HPDE6-E6E7 (cell line): ENCODE results near the gene LYRM9.
"Not testable (repeated sequence)": the region's sequence is repeated elsewhere in the genome, so short reads cannot be mapped to it uniquely, and the experiment has no call there.

ENCODE experiments used
- DNase-seq: peaks from one replicate; pipeline ENCODE4 v3.0.0; 2011; ENCODE audit warnings: missing footprints; ENCODE audit errors: extremely low spot score

The LYRM9 gene

DNA sequence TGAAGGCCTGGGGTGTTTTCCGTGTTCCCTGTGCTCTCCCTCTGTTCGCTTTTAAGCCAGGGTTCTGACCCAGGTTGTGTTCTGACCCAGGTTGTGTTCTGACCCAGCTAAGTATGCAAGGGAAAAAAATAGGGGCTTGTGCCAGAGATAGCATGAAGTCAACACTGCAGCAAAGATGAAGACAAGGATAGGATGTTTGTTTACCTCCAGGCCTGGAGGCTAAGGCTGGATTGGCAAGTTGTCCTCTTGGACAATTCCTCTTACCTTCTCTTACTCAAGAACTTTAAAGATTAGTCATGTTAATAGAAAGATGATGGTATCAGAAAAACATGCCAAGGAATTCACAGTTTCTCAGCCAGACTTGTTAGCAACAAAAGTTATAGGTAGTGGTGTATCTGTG lies 19.4 kb downstream of the LYRM9 start:
- DNase-seq, result peak; percentile 45

DNA sequence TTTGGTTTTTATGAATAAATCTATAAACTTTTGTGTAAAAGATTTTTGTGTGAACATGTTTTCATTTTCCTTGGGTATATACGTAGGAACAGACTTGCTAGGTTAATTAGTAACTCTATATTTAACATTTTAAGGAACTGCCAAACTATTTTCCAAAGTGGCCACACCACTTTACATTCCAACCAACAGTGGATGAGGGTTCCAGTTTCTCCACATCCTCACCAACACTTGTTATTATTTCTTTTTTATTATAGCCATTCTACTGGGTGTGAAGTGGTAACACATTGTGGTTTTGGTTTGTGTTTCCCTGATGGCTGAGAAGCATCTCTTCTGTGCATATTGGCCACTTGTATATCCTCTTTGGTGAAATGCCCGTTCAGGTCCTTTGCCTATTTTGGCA lies 20.0 kb downstream of the LYRM9 start:
- DNase-seq, result no peak

DNA sequence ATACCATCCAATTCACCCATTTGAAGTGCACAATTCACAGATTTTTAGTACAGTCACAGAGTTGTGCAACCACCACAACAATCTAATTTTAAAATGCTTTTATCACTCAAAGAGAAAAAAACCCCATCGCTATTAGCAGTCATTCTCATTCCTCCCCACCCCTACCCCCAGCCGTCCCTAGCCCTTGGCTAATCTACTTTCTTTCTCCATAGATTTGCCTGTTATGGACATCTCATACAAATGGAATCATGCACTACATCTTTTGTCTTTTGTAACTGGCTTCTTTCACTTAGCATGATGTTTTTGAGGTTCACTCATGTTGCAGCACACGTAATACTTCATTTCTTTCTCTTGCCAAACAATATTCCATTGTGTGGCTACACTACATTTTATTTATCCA lies 20.4 kb downstream of the LYRM9 start:
- no peak for DNase-seq

- DNase-seq, result no peak
These were observed 21.8 kb downstream of the LYRM9 start for GRCh38 chr17:27871407-27871806.

GRCh38 chr17:27870345-27870744 lies 22.8 kb downstream of the LYRM9 start:
- no peak for DNase-seq

DNA sequence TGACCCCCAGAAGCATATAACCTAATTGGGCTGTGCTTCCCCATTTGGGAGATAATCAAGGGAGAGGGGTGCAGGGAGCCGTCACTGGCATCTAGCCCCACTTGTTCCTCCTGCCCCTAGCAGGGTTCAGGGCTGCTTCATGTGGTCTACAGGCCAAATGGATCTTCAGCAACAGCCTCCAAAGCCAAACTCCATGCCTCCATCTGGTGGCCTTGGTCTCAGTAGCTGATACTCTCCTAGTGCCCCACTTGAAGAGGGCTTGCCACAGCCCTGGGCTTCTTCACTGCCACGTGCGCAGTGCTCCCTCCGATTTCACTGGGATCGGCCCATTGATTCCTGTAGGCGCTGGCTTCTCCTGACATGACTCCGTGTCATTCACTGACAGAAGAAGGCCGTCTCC lies 24.6 kb downstream of the LYRM9 start:
- no peak for DNase-seq

DNA sequence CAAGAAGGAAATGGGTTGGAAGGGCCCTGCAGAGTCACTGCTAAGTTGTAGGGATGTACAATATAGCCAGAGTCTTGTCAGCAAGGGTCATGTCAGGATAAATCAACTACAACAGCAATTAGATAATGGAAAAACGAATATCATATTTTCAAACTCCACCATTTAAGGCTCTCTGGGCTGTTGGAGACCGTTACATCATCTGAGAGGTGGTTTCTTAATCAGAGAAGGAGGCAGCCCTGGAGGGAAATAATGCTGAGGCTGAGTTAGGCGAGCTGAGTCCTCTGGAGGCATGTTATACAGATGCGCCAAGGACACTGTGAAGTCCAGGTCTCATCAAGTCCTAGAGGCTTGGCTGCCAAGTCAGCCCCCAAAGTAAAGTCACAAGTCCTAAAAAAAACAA lies 30.3 kb downstream of the LYRM9 start:
- DNase-seq, result no peak

GRCh38 chr17:27862004-27862403 lies 31.2 kb downstream of the LYRM9 start:
- DNase-seq, result peak; percentile 59

GRCh38 chr17:27860971-27861664 lies 32.0 kb downstream of the LYRM9 start:
- no peak for DNase-seq

- no peak for DNase-seq
These were observed 34.4 kb downstream of the LYRM9 start for GRCh38 chr17:27858621-27859305.

DNA sequence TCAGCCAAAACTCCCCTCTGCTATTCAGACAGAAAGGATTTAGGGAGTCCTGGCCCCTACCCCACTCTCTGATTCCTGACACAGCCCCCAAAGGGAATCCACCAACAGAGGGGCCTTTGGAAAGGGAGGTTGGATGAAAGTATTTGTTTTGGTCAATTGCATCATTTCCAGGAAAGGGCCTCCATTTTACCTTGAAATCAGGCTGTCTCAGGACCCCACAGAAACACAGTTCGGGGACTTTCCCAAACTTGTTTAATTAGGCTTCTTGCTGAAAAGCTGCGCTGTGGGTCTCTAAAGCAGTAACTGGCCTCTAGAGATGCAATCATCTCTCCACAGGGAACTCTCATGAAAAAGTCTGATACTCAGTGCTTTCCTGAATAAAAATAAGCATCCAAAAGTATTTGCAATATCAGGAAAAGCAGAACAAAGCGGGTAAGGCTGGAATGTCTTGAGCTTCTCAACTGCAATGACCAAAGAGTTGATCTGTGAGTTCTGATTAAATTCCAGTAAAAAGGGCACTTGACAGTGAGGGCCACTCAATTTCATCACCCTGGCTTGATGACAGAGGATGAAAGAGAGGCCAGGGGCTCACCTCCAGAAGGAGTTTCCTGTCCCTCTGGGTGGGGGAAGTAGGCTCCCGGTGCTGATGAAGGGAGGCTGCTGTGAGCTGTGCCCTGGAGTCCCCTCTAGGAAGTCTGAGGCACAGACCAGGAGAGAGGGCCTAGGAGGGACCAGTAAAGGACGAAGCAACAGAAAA lies 36.3 kb downstream of the LYRM9 start:
- no peak for DNase-seq

DNA sequence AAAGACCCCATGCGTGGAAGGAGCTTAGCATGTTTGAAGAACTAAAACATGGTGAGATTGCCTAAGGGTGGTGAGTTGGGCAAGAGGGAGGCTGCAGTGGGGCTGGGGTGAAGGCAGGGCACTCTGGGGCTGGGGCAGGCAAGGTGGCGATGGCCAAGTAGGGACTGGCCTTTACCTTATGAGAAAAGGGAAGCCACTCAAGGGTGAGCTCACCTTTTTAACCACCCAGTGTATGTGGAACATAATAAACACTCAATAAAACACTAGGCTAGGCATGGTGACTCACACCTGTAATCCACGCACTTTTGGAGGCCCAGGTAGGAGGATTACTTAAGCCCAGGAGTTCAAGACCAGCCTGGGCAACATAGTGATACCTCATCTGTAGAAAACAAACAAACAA lies 37.7 kb downstream of the LYRM9 start:
- no peak for DNase-seq

DNA sequence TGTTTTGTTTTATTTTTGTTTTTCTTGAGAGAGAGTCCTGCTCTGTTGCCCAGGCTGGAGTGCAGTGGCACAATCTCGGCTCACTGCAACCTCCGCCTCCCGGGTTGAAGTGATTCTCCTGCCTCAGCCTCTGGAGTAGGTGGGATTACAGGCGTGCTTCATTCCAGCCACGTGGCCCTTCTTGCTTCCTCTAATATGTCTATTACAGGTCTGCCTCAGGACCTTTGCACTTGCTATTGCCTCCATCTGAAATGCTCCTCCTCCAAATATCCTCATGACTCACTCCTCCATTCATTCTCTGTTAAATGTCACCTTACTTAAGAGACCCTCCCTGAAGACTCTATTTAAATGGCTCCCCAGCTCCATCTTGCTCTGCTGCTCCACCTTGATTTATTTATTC lies 39.0 kb downstream of the LYRM9 start:
- DNase-seq, result no peak

- DNase-seq, result no peak
These were observed 40.1 kb downstream of the LYRM9 start for GRCh38 chr17:27853091-27853490.

GRCh38 chr17:27849474-27850185 lies 43.5 kb downstream of the LYRM9 start:
- no peak for DNase-seq

DNA sequence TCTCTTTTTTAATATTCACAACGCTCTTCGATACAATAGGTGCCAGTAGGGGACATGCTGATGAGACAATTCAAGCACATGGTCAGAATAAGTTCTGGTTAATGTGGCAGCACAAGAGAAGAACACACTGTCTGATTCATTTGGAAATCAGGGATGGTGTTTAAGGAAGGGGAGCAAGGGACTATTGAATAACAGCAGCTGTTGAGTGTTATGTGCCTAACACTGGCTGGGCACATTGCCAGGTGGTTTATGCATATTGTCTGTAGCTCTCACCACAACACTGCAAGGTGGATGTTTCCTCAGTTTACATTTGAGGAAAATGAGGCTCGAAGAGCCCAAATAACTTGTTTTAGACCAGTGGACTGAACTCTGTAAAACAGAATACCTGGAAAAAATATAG lies 44.2 kb downstream of the LYRM9 start:
- DNase-seq, result no peak

DNA sequence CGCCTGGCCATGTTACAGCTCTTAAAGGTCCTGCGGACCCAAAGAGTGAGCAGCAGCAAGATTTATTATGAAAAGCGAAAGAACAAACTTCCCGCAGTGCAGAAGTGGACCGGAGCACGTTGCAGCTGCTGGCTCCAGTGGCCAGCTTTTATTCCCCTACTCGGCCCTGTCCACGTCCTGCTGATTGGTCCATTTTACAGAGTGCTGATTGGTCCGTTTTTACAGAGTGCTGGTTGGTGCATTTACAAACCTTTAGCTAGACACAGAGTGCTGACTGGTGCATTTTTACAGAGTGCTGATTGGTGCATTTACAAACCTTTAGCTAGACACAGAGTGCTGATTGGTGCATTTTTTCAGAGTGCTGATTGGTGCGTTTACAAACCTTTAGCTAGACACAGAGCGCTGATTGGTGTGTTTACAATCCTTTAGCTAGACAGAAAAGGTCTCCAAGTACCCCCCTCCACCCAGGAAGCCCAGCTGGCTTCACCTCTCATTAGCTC lies 46.3 kb downstream of the LYRM9 start:
- DNase-seq, result not testable (repeated sequence)

GRCh38 chr17:27846042-27846655 lies 47.0 kb downstream of the LYRM9 start:
- no peak for DNase-seq

GRCh38 chr17:27845264-27846041 lies 47.7 kb downstream of the LYRM9 start:
- DNase-seq, result no peak

DNA sequence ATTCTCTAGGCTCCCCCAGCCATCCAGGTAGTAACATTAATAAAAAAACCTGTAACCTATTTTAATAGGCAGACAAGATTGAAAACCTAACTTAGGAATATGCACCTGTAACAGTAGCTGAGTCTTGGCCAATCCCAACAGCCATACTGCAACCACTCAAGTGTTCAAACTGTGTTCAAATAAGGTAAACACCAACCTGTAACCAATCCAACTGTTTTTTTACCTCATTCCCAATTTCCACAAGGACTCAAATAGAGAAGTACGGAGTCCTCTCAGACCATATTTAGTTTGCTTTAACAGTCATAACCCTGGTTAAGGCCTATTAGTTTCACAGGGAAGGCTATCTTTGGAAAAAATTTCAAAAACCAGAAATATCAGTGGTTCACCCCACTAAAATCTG lies 52.5 kb downstream of the LYRM9 start:
- no peak for DNase-seq

GRCh38 chr17:27840406-27840678 lies 52.8 kb downstream of the LYRM9 start:
- not testable (repeated sequence) for DNase-seq
